GM10248 (cell line): ENCODE data around the gene FYCO1.

Experiments used
- CTCF ChIA-PET: fragments of 300-600 bp; sonication (Branson Sonifier 250); formaldehyde crosslinking; extraction: SDS; loops from one replicate; lab custom pipeline; 2021; ENCODE audit warnings: antibody characterized with exemption; lab: Yijun Ruan, JAX
- POLR2A ChIA-PET: fragments of 350-650 bp; sonication (Branson Sonifier 250); formaldehyde crosslinking; extraction: SDS; loops from one replicate; lab custom pipeline; 2020; ENCODE audit warnings: antibody characterized with exemption; lab: Yijun Ruan, JAX
- DNase-seq: peaks from one replicate; pipeline ENCODE4 v3.0.0; 2012; ENCODE audit errors: extremely low spot score
- TF ChIP-seq, protein P1 (sequence below): IDR thresholded peaks from 2 replicates; pipeline ENCODE4 v1.5.1; 2012; ENCODE audit warnings: mild to moderate bottlenecking, low read depth; ENCODE audit errors: extremely low read depth, missing control alignments, control extremely low read depth

Gene FYCO1

DNA sequence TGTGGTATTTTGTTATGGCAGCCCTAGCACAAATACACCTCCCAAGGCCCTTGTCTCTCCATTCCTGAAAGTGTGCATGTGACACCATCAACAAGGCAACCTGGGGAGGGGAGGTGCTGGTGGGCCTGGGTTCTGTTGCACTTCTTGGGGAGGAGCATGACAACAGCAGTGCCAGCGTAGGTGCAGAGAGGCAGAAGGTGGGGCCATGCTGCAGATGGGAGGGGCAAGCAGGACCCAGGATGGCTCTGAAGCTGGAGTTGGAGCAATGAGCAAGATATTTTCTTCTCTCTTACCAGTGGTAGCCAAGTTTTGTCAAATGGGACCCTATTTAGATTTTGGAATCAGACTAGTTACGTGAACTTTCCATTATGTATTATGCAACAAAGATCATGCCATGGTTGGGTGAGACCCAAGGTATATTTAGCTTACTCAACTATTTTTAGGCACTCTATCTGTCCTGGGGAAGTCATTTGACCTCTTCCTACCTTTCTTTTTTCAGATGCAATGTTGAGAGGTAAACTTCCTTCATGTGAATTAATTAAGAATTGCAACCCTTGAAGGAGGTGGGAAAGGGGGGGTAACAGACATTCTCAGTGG is 3.4 kb downstream of the FYCO1 start:
- POLR2A ChIA-PET: no interaction called here
- TF ChIP-seq, protein P1, sequence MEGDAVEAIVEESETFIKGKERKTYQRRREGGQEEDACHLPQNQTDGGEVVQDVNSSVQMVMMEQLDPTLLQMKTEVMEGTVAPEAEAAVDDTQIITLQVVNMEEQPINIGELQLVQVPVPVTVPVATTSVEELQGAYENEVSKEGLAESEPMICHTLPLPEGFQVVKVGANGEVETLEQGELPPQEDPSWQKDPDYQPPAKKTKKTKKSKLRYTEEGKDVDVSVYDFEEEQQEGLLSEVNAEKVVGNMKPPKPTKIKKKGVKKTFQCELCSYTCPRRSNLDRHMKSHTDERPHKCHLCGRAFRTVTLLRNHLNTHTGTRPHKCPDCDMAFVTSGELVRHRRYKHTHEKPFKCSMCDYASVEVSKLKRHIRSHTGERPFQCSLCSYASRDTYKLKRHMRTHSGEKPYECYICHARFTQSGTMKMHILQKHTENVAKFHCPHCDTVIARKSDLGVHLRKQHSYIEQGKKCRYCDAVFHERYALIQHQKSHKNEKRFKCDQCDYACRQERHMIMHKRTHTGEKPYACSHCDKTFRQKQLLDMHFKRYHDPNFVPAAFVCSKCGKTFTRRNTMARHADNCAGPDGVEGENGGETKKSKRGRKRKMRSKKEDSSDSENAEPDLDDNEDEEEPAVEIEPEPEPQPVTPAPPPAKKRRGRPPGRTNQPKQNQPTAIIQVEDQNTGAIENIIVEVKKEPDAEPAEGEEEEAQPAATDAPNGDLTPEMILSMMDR: no peak
- no peak for DNase-seq
- CTCF ChIA-PET: interaction anchor here (0.8 to 2.4 kb wide), 6 partner anchors 10 to 86 kb away, joined by 3 to 8 read pairs (median 4); no protein-coding TSS in a partner anchor

DNA sequence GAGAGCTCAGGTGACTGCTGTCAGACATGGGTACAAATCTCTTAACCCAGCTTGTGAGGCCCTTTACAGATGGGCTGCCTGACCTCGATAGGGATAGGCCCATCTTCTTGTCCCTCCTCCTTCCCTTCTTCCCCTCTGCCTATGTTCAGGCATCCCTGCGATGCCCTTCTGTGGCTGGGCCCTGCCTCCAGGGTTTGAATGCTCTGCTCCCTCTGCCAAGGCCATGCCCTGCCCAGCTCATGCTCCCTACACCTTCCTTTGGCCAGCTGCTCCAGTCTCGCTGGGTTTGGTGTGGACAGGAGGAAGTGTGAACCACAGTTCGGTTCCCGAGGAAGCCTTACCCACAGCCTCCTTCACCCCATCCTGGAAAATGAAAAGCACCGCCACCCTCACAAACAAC is 4.3 kb downstream of the FYCO1 start:
- no peak for DNase-seq
- ChIA-PET POLR2A (no interaction called here), CTCF (interaction anchor here (2.9 kb wide), 1 partner anchor 52 kb away, joined by 10 read pairs; no protein-coding TSS in a partner anchor)
- TF ChIP-seq, protein P1: no peak

DNA sequence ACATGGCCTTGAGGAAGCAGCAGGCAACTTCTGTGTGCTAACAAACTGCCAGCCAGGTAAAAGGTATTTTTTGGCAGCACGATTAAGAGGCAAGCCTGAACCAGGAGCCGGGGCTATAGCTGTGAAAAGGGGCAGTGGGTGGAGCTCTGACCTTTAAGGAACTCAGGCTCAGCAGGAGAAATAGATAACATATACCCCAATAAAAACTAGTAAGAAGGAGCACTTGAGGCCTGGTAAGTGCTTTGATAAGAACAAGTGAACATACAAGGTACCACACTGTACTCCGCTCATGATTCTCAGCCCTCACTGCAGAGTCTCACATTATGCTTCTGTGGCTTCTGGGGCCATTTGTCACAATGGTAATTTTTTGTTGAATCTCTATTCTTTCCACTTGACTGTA is 5.4 kb downstream of the FYCO1 start:
- POLR2A ChIA-PET: no interaction called here
- TF ChIP-seq, protein P1: no peak
- CTCF ChIA-PET: interaction anchor here (0.8 to 5.1 kb wide), 3 partner anchors 18 to 87 kb away, joined by 4 to 22 read pairs (median 10); no protein-coding TSS in a partner anchor
- no peak for DNase-seq

DNA sequence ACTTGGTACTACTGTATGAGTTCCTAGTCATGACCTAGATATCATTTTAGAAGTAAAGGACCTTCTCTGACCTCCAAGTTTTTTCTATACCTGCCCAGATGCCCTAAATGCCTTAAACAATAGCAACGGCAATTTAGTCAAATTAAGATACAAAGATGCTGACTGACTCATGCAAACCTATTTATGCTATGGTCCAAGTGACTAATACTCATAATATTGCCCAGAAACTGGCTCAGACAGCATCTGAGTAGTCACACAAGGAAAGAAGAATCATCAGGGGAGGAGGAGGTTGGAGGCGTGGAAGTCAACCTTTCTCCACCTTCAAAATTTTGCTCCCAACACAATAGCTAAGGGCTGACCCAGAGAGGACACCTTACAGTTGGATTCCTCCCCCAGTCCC is 6.8 kb downstream of the FYCO1 start:
- ChIA-PET CTCF (interaction anchor here (2.9 to 5.1 kb wide), 2 partner anchors 50 to 89 kb away, joined by 10 to 22 read pairs; no protein-coding TSS in a partner anchor), POLR2A (no interaction called here)

DNA sequence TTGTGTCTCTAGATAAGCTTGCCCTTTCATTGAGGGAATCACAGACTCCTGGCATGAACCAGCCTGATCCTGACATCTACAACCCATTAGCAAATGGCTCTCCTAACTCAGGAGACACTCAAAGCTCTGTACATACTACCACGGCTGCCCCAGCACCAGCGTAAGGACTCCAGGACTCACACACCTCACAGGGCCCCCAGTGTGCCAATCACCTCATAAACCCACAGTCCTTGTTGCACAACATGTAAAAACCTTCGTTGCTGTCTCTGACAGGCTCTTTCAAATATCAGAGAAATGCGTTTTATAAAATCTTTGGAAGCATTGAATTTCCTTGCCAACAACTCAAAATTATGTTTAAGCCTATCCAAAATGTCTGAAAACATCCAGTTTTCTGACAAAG is 7.3 kb downstream of the FYCO1 start:
- POLR2A ChIA-PET: no interaction called here
- CTCF ChIA-PET: interaction anchor here (2.2 to 5.1 kb wide), 2 partner anchors 19 to 89 kb away, joined by 4 to 22 read pairs; no protein-coding TSS in a partner anchor
- no peak for DNase-seq
- TF ChIP-seq, protein P1: no peak

More for the DNA sequence above, 6.8 kb downstream of the FYCO1 start:
- TF ChIP-seq, protein P1: no peak
- no peak for DNase-seq

DNA sequence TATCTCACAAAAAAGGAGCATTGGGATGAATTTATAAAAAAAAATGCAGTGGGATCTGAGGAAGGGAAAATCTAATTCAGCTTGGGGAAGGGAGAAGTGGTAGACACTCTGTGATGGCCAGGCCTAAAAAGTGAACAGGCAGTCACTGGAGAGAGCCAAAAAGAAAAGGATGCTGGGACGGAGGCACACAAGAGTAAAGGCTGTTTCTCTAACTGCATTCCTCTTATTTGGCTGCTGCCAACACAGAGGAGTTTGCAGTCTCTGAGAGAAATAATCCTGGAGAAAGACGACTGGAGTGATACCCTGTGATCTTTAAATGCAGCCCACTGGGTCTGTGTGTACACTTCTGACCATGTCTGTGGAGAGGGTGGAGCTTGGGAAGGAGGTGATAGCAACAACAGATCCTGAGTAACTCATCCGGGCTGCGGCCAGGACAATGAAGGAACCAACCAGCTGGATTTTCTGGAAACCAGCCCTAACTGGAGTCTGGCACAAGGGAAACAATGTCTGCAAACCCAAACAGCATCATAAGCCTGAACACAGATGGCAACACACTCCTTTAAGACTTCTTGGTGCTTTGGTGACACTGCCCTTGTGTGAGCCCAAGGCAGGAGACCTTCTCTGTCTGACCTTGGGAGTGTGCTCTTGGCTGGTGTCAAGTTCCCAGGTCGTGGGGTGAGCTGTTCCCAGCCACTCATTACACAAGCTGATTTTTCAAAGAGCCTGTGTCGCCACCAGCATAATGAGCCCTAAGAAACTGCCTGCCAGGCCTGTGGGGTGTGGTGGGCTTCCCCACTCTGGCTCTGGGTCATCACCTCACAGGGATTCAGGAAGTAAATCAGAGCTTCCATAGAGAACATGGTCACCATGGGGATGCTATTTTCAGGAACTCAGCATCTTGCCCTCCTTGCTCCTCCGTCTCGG is 8.0 kb downstream of the FYCO1 start:
- ChIA-PET POLR2A (no interaction called here), CTCF (interaction anchor here (1.6 to 5.1 kb wide), 3 partner anchors 18 to 90 kb away, joined by 4 to 22 read pairs (median 4); no protein-coding TSS in a partner anchor)
- DNase-seq: no peak

More for the DNA sequence above, 8.0 kb downstream of the FYCO1 start:
- TF ChIP-seq, protein P1: no peak
